GM18951 (cell line): ENCODE results near the gene BBS9.

Experiments
- POLR2A ChIP-seq: IDR thresholded peaks from 4 replicates; pipeline ENCODE4 v1.6.1; 2011; ENCODE audit warnings: mild to moderate bottlenecking; ENCODE audit not compliant: insufficient read length, insufficient read depth; ENCODE audit errors: extremely low read depth
- in situ Hi-C: fragments of 300-500 bp; cut with MboI; formaldehyde crosslinking; loops from one replicate; pipeline ENCODE4 v1.12.0; 2022; ENCODE audit warnings: low sequenced_read_pairs, mixed read lengths, inconsistent platforms; ENCODE audit not compliant: unreplicated experiment

The BBS9 gene

DNA sequence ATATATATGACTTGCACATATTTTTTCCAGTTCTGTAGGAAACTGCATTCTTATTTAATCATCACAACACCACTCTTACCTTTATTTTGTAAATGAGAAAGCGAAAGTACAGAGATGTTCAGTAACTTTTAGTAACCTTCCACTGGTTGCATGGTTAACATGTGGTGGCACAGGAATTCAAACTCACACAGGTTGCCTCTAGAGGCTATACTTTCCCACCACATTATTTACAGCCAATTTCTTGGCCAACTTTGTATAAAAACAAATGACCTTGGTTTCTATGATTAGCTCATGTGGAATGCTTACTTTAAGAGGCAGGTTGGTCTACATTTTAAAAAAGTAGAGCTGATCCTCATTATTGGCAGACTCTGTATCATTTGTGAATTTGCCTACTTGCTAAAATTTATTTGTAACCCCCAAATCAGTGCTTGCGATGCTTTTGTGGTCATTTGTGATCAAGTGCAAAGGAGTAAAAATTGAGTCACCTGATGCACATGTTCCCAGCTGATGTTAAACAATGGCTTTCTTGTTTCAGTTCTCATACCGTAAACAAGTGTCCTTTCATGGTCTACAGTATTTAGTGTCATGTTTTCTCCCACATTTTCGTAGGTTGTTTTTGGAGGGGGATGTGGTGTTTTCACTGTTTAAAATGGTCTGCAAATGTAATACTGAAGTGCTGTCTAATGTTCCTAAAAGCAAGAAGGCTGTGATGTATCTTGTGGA, 14.8 kb downstream of the BBS9 start:
- in situ Hi-C loops = no loop called here
- no peak for TF ChIP-seq POLR2A

DNA sequence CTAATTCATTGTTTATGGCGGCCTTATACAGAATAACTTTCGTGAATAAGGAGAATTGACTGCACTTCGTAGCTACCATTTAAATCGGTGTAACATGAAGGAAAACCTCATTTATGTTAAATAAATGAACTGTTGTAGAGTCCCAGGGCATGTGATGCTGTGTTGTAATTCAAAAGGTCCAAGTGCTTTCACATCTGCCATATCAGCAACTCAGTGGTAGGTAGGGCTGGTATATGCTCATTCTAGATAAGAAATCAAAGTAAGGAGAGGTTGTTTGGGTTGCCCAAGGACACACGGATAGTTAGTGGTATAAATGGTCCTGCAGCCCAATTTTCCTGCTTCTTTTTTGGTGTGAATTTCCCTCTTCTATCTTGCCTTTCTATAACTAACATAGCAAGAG, 15.8 kb downstream of the BBS9 start:
- TF ChIP-seq POLR2A = no peak
- in situ Hi-C loops = no loop called here

DNA sequence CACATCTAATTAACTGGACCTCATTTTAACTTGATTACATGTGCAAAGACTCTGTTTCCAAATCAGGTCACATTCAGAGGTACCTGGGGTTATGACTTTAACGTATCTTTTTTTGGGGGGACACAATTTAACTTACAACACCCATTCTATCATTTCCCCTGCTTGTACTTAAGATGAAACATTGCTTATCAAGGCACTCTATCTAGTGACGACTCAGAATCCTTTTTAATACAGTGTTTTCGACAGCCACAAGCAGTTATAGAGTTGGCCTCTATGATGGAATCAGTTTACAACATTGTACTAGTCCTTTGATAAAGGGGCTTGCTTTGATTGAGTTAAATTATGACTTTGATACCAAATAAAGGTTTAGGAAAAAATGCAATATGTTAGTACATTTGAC, 22.7 kb downstream of the BBS9 start:
- TF ChIP-seq POLR2A = no peak

DNA sequence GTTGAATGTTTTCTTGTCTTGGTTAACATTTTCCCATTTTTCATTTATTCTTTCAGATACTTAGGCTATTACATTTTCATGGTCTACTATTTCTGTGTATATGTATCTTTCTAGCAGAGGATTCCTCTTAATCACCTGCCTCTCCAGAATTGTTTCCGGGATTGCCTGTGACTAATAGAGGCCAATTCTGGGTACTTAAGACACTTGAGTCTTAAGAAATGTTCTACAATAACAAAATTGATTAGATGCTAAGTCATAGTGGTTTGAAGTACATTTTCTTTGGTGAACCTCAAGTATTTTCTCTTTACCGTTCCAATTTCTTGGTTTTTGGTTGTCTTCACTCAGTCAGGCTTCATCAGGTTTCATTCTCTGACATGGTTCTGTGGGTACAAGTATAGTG, 26.4 kb downstream of the BBS9 start:
- in situ Hi-C loops = no loop called here
- TF ChIP-seq POLR2A = no peak

More for the DNA sequence above, 22.7 kb downstream of the BBS9 start:
- in situ Hi-C loops = no loop called here

DNA sequence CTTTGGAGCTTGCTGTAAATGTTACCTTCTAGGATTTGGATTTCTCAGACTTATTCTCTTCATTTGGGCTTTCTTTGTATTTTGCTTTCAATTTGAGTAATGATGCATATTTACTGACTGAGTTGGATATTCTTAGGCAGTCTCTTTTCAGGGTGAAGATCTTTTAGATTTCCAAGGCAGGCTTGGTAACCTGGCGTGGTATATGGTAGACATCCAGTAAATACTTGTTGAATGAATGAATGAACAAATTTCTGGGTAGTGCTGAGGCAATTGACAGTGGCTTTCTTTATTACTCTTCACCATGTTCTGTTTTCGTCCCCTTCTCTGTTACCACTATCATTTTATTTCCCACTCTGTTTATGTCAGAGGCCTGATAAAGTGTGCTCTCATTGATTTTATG, 27.1 kb downstream of the BBS9 start:
- in situ Hi-C loops = no loop called here
- no peak for TF ChIP-seq POLR2A

DNA sequence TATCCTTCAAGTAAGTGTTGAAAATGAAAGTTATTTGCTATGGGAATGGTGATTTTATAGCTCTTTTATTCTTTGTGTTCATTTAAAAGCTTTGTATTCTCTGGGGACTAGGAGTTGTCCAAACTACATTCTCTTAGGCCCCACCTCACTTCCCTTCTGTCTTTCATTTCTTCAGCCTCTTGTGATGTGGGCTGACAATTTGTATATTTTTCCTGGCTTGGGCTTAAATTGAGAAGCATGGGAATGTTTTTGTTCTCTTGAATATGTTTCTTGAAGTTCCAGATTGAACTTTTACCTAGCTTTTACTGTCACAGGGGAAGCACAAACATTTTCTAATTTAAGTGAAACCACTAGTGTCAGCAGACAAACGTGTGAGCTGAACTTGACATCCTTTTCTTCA, 27.9 kb downstream of the BBS9 start:
- in situ Hi-C loops = no loop called here
- TF ChIP-seq POLR2A = no peak

DNA sequence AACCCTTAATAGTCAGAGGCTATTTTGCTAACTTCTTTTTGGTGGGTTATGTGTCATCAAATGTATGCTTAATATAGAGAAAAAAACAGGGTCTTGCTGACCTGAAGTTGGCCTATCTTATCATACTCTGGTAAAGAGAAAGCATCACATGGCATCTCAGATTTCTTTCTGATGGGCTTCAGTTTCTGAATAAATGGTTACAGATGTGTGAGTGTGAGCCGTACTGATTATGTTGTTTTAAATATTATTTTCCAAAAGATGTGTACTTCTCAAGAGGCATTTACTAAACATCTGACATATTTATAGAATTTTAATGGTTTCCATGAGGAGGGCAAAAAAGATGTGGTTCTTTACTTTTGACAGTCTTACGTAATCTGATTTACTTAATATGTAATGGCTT, 28.4 kb downstream of the BBS9 start:
- in situ Hi-C loops = no loop called here
- TF ChIP-seq POLR2A = no peak

DNA sequence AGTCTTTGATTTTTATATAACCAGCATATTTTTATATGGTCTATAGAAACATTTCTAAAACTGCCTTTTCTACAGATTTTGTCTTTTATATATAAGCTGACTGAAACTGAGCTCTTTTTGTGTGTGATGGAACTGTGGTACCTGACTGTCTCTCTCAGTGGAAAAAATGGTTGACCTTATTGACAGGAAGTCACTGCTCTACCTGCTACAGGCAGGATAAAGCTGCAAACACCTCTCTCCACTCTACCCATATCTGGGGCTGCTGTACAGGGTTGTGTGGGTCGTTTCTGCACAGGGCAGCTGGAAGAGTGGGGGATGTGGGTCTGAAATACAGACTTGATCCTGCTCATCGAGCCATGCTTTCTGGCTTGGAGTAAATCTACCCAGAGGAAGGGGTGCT, 48.5 kb downstream of the BBS9 start:
- no peak for TF ChIP-seq POLR2A
- in situ Hi-C loops = no loop called here

DNA sequence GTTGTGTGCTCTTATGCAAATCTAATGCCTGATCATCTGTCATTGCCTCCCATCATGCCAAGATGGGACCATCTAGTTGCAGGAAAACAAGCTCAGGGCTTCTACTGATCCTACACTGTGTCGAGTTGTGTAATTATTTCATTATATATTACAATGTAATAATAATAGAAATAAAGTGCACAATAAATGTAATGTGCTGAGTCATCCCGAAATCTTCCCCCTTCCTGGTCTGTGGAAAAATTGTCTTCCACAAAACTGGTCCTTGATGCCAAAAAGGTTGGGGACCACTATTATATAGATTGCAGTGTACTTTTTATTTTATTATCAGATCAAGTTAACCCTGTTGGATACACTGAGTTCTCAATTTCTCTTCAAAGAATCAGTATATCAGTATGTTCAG, 50.2 kb downstream of the BBS9 start:
- TF ChIP-seq POLR2A = no peak
- in situ Hi-C loops = no loop called here

DNA sequence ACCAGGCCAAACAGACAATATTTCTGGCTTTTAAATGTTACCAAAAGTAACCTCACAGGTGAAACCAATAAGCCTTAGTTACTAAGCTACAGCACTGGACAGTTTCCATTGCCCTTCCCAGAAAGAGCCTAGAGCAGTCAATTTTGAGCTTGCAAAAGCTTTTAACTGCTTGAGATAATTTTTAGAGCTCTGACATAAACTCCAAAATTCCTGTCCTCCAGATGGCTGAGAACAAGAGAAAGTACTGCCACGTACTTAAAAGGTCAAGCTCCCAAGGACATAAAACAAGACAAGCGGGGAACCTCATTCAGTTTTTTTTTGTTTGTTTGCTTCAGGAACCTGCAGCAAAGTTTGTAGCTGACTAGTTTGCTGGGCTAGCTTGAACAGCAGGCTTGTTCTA, 54.1 kb downstream of the BBS9 start:
- in situ Hi-C loops = no loop called here

DNA sequence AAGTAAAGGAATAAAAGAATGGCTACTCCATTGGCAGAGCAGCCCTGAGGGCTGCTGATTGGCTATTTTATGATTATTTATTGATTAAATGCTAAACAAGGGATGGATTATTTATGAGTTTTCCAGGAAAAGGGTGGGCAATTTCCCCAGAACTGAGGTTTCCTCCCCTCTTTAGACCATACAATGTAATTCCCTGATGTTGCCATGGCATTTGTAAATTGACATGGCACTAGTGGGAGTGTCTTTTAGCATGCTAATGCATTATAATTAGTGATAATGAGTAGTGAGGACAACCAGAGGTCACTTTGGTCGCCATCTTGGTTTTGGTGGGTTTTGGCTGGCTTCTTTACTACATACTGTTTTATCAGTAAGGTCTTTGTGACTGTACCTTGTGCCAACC, 55.5 kb downstream of the BBS9 start:
- no peak for TF ChIP-seq POLR2A
- in situ Hi-C loops = no loop called here

More for the DNA sequence above, 54.1 kb downstream of the BBS9 start:
- no peak for TF ChIP-seq POLR2A

DNA sequence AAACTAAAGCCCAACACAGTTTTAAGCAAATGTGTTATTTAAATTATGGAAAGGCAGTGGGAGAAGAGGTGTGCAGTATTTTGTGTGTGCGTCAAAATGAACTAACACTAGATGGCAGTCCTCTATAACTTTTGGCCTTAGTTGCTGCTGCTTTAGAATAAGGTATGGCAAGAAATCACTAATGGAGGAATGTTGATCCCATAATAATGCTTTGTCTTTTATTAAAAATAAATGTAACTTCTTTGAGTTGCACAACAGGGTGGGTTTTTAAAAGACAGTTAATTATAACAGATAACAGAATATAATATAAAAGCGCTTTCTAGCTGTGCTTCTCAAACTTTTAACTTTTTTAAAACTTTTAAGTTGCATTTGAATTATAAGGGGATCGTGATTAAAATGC, 56.4 kb downstream of the BBS9 start:
- TF ChIP-seq POLR2A = no peak
- in situ Hi-C loops = no loop called here

DNA sequence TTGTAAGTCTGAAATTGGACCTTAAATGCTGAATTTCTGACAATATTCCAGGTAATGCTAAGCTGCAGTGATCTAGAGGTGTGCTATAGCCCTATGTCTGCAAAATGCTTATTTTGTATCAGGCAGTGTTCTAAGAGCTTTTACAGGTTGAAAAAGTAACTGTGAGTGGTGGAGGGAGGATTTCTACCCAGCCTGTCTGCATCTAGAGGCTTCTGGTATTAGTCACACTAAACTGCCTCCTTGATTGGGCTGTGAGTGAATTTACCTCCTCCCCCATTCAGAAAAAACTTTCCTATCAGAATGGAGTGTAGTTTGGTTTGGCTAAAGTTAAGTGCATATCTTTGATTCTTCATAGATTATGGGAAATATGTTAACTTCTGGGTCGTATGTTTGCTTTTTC, 56.8 kb downstream of the BBS9 start:
- no peak for TF ChIP-seq POLR2A
- in situ Hi-C loops = no loop called here

DNA sequence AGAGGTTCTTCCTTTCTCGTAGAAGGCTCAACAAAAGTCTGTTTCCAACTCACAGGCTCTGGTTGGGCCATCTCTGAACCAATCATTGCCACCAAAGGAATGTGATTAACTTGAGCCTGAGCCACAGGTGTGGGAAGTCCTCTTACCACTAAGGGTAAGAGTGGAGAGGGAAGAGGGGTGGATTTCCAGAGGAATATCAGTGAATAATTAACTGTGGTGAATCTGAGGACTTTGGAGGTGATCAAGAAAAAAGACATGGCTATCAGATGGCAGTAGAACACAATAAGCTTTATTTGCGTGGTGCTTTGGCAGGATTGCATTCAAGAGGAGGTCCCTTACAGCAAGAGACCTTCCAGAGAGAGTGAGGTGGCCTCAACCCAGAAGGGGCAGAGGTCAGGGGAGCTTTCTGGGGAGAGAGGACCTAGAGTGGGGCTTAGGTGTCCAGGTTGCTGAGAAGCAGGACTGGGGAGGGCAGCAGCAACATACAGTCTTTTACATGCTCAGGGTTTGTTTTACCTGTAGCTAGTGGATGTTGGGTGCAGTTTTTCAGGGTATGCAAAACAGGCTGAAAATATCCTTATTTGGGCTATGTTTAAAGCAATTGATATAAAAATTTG, 61.4 kb downstream of the BBS9 start:
- TF ChIP-seq POLR2A = no peak
- in situ Hi-C loops = no loop called here
